Upper lobe of left lung (tissue), 6 donors: Measurements from ENCODE around the gene PSMG3. TPM values are rescaled to one million over a fixed set of nuclear protein-coding genes. Genes with fewer than 3 reads are reported as not detected.
A peak's percentile ranks its signal among the peaks of the same experiment; 100 is the strongest.

Experiments used
- ATAC-seq, 2 donors: fragments of 200-7000 bp; cut with Tn5 transposase; one replicate each; pipeline ENCODE4 v1.9.1; 2022; ENCODE audit warnings: mild to moderate bottlenecking in 2 of 2, moderate library complexity in 2 of 2; ENCODE audit not compliant: low FRiP score in 2 of 2
- DNase-seq, 2 donors: peaks; one replicate each; pipeline ENCODE4 v3.0.0-alpha.2; 2019 to 2020
- H3K27ac ChIP-seq, 4 donors: fragments of 200-600 bp; sonication (generic); one replicate each; pipeline ENCODE4 v1.5.1; 2016 to 2019
- H3K27me3 ChIP-seq, 4 donors: fragments of 200-600 bp; sonication (generic); one replicate each; pipeline ENCODE4 v1.5.1; 2017 to 2019
- H3K36me3 ChIP-seq, 4 donors: fragments of 200-600 bp; sonication (generic); one replicate each; pipeline ENCODE4 v1.5.1; 2016 to 2019
- H3K4me1 ChIP-seq, 4 donors: fragments of 200-600 bp; sonication (generic); one replicate each; pipeline ENCODE4 v1.5.1; 2018 to 2019
- H3K4me3 ChIP-seq, 4 donors: fragments of 200-600 bp; sonication (generic); one replicate each; pipeline ENCODE4 v1.5.1; 2017 to 2019; ENCODE audit warnings: mild to moderate bottlenecking in 2 of 4, moderate library complexity in 1 of 4
- H3K9me3 ChIP-seq, 4 donors: fragments of 200-600 bp; sonication (generic); one replicate each; pipeline ENCODE4 v1.5.1; 2018 to 2019
- EP300 ChIP-seq, 4 donors: sonication (generic); formaldehyde crosslinking; IDR thresholded peaks; one replicate each; pipeline ENCODE4 v1.5.1; 2017; ENCODE audit warnings: antibody characterized with exemption in 4 of 4, control low read depth in 2 of 4
- POLR2A ChIP-seq, 4 donors: fragments of 450-650 bp; IDR thresholded peaks; one replicate each; pipeline ENCODE4 v1.5.1; 2016 to 2017; ENCODE audit warnings: antibody characterized with exemption in 4 of 4, mild to moderate bottlenecking in 2 of 4
- POLR2AphosphoS5 ChIP-seq, 2 donors: sonication (generic); formaldehyde crosslinking; IDR thresholded peaks; one replicate each; pipeline ENCODE4 v1.5.1; 2017; ENCODE audit warnings: antibody characterized with exemption in 2 of 2
- WGBS, 2 donors: methylation state at CpG; one replicate each; pipeline ENCODE4 v1.1.5; 2017 to 2018; 5-methylcytosine and 5-hydroxymethylcytosine counted together
- total RNA-seq, 6 donors: library from RNA; depleted of rRNA in 4 of 6; stranded (reverse); fragments of >200 nt in 4 of 6; gene quantifications; one replicate each; pipeline versions ENCODE4 v1.1.0 to v1.2.1, GENCODE V29; 2016 to 2021
- TF ChIP-seq, protein P1 (sequence below), 6 experiments: fragments of 450-650 bp in 4 of 6; fragments of 200-600 bp in 2 of 6; sonication (generic) in 2 of 6; IDR thresholded peaks; one replicate each; pipeline ENCODE4 v1.5.1; 2016 to 2019; ENCODE audit warnings: antibody characterized with exemption in 6 of 6
- donor health status: DM: no; HTN: no; CAD: no; lungs with moderate emphysema.
- donor health status: DM: no; HTN: yes; CAD: no; lungs with severe emphysema.

Gene PSMG3
- total RNA-seq, 6 donors from 2014 or later: 19.0 to 53.1 (median 21.6) TPM

DNA sequence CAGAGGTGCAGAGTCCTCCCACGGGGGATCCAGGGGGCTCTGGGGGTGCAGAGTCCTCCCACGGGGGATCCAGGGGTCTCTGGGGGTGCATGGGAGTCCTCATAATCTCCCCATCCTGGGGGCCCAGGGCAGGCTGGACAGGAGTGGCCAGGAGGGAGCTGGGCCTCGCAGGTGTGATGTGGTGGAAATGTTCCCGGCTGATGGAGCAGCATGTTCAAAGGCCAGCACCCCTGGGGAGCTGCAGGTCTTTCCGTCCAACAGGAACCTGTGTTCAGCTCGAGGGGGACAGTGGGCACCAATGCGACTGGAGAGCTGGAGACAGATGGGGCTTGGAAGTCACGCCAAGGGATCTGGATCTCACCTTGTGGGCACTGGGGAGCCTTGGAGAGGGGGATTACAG lies 38.5 kb upstream of the PSMG3 start:
- DNase-seq (peak in 1 of 2 donors; percentile 40), ATAC-seq (no peak)
- no peaks in the 10 kb centered on the region for H3K27me3 ChIP-seq
- no peaks in the 10 kb centered on the region for H3K9me3 ChIP-seq
- H3K4me1 ChIP-seq: no peaks in the 10 kb centered on the region
- WGBS, 2 donors: 72 to 92% methylated on average over 5 to 8 of the region's 8 CpGs
- H3K4me3 ChIP-seq: no peak overlapping the region
- TF ChIP-seq POLR2A (IDR thresholded peaks at IDR 0.05): no peak
- TF ChIP-seq POLR2AphosphoS5 (IDR thresholded peaks at IDR 0.05): no peak
- TF ChIP-seq EP300 (IDR thresholded peaks at IDR 0.05): no peak
- TF ChIP-seq, protein P1, sequence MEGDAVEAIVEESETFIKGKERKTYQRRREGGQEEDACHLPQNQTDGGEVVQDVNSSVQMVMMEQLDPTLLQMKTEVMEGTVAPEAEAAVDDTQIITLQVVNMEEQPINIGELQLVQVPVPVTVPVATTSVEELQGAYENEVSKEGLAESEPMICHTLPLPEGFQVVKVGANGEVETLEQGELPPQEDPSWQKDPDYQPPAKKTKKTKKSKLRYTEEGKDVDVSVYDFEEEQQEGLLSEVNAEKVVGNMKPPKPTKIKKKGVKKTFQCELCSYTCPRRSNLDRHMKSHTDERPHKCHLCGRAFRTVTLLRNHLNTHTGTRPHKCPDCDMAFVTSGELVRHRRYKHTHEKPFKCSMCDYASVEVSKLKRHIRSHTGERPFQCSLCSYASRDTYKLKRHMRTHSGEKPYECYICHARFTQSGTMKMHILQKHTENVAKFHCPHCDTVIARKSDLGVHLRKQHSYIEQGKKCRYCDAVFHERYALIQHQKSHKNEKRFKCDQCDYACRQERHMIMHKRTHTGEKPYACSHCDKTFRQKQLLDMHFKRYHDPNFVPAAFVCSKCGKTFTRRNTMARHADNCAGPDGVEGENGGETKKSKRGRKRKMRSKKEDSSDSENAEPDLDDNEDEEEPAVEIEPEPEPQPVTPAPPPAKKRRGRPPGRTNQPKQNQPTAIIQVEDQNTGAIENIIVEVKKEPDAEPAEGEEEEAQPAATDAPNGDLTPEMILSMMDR (IDR thresholded peaks at IDR 0.05): no peak
- H3K27ac ChIP-seq: no peak overlapping the region
- no peaks in the 10 kb centered on the region for H3K36me3 ChIP-seq

DNA sequence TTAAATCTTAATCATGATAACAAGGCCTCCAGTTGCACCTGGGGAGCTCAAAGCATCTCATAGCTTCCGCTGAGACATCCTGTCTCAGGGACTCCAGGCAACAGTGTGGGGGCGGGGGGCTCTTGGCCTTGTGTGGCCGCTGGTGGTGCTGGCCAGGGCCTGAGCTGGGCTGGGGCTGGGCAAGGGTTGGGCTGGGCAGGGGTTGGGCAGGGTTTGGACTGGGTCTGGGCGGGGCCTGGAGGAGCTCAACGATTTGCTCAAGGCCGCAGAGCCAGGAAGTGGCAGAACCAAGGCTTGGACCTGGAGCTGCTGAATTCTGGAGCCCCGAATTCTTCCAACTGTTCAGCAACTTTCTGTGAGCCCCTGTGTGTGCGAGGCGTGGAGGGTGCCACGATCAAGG lies 37.9 kb upstream of the PSMG3 start:
- TF ChIP-seq, protein P1 (IDR thresholded peaks at IDR 0.05): no peak
- no peak for TF ChIP-seq POLR2AphosphoS5 (IDR thresholded peaks at IDR 0.05)
- TF ChIP-seq EP300 (IDR thresholded peaks at IDR 0.05): no peak
- no peak for TF ChIP-seq POLR2A (IDR thresholded peaks at IDR 0.05)
- WGBS, 2 donors: 69 to 75% methylated on average over 7 to 9 of the region's 10 CpGs
- ATAC-seq: no peak
- Histone ChIP-seq H3K4me1 (no peaks in the 10 kb centered on the region), H3K27ac (no peak overlapping the region), H3K4me3 (no peak overlapping the region), H3K9me3 (no peaks in the 10 kb centered on the region), H3K36me3 (no peaks in the 10 kb centered on the region), H3K27me3 (no peaks in the 10 kb centered on the region)
- peak in 1 of 2 donors; percentile 19 for DNase-seq

DNA sequence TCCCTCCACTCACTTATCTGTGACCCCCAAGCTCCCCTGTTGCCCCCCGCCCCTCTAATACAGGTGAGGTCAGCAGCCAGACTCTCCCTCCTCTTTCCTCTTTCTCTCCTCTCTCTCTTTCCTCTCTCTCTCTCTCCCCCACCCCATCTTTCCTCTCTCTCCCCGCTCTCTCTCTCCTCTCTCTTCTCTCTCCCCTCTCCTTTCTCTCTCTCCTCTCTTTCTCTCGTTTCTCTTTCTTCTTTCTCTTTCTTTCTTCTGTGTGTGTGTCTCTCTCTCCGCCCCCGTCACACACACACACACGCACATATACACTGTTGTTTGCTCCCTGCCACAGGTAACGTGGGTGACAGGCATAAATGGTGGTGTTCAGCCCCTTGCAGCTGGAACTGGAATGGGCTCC lies 37.2 kb upstream of the PSMG3 start:
- no peak overlapping the region for H3K4me3 ChIP-seq
- no peaks in the 10 kb centered on the region for H3K27me3 ChIP-seq
- no peaks in the 10 kb centered on the region for H3K4me1 ChIP-seq
- ATAC-seq (no peak), DNase-seq (no peak)
- no peak overlapping the region for H3K27ac ChIP-seq
- no peaks in the 10 kb centered on the region for H3K9me3 ChIP-seq
- no peaks in the 10 kb centered on the region for H3K36me3 ChIP-seq
- WGBS, 2 donors: 56 to 58% methylated on average over 7 of the region's 7 CpGs
- TF ChIP-seq POLR2A (IDR thresholded peaks at IDR 0.05) (no peak), POLR2AphosphoS5 (IDR thresholded peaks at IDR 0.05) (no peak), EP300 (IDR thresholded peaks at IDR 0.05) (no peak)
- TF ChIP-seq, protein P1 (IDR thresholded peaks at IDR 0.05): no peak

DNA sequence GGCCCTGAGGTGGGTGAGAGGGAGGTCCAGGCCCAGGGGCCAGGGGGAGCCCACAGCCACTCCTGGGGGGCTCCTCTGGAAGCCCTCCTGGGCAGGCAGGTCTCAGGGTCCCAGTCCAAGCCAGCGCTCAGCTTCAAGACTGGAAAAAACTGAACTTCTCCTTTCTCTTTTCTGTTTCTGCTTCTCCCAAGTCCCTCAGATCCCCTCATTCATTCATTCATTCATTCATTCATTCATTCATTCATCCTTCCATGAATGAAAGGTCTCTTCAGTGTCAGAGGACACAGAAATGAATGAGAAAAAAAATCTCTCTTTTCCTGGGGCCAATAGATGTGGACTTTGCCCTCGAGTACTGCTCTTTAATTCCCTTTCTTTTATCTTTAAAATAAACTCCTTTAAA lies 34.6 kb upstream of the PSMG3 start:
- Histone ChIP-seq H3K27ac (no peak overlapping the region), H3K4me1 (no peaks in the 10 kb centered on the region), H3K27me3 (no peaks in the 10 kb centered on the region)

More for the DNA sequence above, 34.6 kb upstream of the PSMG3 start:
- H3K9me3 ChIP-seq: no peaks in the 10 kb centered on the region
- TF ChIP-seq POLR2A (IDR thresholded peaks at IDR 0.05) (no peak), EP300 (IDR thresholded peaks at IDR 0.05) (no peak), POLR2AphosphoS5 (IDR thresholded peaks at IDR 0.05) (no peak)
- TF ChIP-seq, protein P1 (IDR thresholded peaks at IDR 0.05): no peak
- no peak for ATAC-seq
- peak in 1 of 2 donors; percentile 38 for DNase-seq
- WGBS, 2 donors: 71 to 74% methylated on average over 2 of the region's 2 CpGs
- no peak overlapping the region for H3K4me3 ChIP-seq
- no peaks in the 10 kb centered on the region for H3K36me3 ChIP-seq
